GM18870 (cell line): Measurements from ENCODE around the gene HMOX2.

Source experiments
- ATAC-seq: cut with Tn5 transposase; IDR thresholded peaks from one replicate; pipeline ENCODE4 v1.9.1; 2021; ENCODE audit warnings: moderate library complexity; ENCODE audit not compliant: unreplicated experiment

HMOX2 gene

GRCh38 chr16:4520913-4521312 is 44.7 kb downstream of the HMOX2 start:
- ATAC-seq, result no peak

DNA sequence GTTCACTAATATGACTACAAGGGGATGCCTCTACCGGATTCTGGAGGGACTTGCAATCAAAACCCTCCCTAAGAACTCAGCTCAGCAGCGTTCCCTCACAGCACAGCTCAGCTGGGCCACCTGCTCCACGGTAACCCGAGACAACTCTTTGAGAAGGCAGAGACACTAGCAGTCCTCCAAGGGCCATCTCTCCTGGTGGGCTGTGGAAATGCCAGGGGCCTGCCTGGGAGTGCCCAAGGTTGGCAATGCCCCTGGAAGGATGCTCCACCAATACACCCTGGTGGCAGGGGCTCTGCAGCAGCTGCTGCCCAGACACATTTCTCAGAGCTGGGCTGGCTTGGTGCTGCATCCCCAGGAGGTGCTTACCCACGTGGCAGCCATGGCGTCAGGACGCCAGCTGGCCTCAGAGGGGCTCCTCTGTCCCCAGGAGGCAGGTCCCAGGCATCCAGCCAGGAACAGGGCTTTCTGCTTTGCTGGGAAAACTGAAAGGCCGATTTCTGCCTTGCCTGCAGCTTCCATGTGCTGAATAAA is 45.9 kb downstream of the HMOX2 start:
- no peak for ATAC-seq

DNA sequence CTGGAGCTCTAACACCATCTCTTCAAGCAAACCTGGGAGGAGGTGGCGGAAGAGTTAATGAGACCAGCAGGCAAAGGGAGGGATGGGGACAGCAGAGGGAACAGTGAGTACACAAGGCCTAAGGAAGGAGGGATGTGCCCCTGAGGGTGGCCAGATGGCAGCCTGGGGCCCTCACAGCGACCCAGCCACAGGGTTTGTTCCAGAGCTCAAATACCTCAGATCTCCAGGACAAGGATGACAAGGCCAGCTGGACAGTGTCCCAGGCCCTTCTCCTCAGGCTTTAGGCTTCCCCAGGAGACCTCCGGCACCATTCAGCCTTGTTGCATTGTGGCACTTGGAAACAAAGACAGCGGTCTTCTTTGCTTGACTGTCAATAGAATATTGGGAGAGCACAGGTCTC is 47.5 kb downstream of the HMOX2 start:
- no peak for ATAC-seq

DNA sequence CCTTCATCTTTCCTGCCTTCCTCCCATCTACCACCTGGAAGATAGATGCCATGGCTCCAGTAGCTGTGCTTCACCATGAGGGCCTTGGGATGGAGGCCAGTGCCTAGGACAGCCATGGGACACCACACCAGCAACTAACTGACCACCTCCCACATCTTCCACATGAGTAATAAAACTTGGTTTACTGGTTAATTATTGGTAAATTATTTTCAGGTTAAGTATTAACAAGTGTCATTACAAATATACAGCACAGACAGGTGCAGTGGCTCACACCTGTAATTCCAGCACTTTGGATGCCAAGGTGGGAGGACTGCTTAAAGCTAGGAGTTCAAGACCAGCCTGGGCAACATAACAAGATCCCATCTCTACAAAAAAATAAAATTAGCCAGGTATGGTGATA is 48.4 kb downstream of the HMOX2 start:
- no peak for ATAC-seq

- ATAC-seq, result no peak
Observed at GRCh38 chr16:4525069-4525468, 48.9 kb downstream of the HMOX2 start.

GRCh38 chr16:4525634-4526277 is 49.6 kb downstream of the HMOX2 start:
- no peak for ATAC-seq

GRCh38 chr16:4529085-4530060 is 53.2 kb downstream of the HMOX2 start:
- ATAC-seq, result no peak

DNA sequence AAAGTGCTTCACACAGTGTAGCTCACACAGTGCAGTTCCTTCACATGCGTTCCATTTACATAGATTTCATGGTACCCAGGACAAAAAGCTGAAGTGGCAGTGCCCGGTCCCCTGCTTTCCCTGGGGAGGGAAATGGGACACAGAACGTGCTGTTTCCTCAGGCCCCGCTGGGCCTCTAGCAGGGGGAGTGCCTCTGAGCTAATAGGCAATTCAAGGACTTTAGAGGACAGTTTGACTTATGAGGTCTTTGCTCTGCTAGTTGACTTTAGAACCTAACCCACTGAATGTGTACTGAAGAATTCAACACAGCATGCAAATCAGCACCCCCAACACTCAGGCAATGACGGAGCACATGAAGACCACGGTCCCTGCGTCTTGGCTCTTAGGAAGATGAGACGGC is 55.6 kb downstream of the HMOX2 start:
- no peak for ATAC-seq

- no peak for ATAC-seq
Observed at GRCh38 chr16:4532238-4532637, 56.0 kb downstream of the HMOX2 start.

- ATAC-seq, result no peak
Observed at GRCh38 chr16:4533490-4533889, 57.3 kb downstream of the HMOX2 start.

DNA sequence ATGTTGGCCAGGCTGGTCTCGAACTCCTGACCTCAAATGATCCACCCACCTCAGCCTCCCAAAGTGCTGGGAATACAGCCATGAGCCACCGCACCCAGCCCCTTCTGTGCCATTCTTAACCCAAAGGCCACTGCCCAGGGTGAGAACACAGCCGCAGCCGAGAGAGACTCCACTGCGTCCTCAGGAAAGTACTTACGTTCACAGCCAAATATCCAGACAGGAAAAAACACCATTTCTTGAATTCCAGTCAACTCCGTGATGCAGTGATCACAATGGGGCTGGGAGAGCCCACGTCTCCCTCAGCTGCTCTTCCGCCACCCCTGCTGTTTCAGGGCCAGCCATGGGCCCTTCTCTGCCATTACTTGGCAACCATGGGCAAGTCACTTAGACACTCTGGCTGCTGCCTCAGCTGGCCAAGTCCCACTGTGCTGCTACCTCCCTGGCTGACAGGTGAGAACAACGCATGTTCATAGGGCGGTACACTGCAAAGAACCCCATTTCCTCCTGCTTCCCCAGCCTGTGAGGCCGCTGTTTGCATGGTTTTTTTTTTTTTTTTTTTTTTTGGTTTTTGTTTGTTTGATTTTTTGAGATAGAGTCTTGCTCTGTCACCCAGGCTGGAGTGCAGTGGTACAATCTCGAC is 58.1 kb downstream of the HMOX2 start:
- ATAC-seq, result no peak

GRCh38 chr16:4535627-4536108 is 59.5 kb downstream of the HMOX2 start:
- ATAC-seq, result no peak

GRCh38 chr16:4536391-4537106 is 60.4 kb downstream of the HMOX2 start:
- no peak for ATAC-seq

DNA sequence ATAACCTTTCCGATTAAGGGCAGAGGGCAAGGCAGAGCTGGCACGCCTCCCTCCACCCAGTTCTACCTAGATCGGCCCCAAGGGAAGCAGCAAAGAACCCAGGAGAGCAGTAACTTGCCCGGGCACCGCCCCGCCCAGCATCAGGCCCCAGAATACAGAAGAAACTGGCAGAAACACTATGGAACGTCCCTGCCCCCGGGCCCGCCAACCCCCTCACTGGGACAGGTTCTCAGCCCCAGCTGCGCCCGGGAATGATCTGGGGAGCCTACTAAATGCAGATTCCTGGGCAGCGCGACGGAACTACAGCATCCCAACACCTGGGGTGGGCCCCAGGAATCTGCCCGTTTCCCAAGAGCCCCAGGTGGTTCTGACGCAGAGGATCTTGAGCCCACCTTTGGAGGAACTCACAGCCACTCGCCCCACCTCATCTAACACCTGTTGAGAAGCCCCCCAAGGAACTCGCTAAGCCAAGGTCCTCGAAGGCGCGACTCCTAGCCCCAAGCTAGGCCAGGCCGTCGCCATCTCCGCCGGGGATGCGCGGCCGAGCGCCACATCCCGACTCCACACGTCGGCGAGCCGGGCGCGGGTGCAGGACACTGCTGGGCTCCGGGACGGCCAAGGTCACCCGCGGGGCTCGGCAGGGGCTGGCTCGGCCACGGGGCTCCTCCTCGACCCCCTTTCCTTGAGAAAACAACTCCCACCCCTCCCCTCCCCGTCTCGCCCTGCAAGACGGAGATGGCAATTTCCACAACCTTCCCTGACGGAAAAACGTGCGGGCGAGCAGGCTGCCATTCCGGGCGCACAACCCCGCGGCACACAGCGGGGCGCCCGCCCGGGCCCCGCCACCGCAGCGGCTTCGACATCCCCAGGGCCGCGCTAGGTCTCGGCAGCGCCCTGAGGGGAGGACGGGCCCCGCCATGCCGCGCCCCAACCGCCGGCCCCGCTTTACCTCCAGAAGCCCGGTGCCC is 61.5 kb downstream of the HMOX2 start:
- no peak for ATAC-seq

DNA sequence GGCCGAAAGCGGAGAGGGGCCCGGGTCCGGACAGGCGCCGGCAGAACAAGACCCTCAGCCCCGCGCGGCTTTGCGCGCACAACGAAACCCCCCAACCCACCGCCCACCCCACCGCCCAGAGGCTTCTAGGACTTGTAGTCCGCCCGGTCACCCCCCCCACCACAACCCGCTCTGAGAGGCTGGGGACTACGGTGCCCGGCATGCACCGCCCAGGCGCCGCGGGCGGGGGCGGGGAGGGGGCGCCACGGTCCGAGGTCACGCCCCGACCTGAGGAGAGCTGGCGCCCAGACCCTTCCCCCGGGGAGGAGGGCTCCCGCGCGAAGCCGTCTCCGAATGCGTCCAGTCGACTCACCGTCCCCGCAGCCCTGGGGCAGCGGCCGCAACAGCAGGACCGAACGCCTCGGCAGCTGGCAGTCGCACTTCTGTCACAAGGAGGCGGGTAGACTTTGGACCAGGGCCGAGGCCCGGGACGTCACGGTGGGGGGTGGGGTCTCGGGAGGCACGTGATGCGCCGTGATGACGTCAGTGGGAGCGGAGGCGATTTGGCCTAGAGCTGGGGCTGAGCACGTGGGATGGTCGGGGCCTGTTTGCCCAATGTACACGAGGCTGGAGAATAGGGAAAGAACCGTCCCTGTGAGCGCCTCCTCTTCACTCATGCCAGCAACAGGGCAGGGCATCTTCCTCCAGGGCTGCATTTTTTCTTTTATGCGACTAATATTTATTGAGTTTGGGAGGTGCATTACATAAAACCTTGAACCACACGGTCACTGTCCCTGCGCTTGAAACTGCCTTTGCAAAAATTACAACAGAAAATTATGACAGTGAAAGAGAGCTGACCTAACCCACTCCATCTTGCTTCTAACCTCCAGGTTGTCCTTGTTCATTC is 62.4 kb downstream of the HMOX2 start, which contains the start of gene CDIP1:
CDIP1 (minus strand) TSS at position 424 of the 886 bp plus-strand sequence. CDS start 24,643 bp downstream, outside the sequence.
- no peak for ATAC-seq

- ATAC-seq, result no peak
Observed at GRCh38 chr16:4539716-4540284, 63.6 kb downstream of the HMOX2 start.

DNA sequence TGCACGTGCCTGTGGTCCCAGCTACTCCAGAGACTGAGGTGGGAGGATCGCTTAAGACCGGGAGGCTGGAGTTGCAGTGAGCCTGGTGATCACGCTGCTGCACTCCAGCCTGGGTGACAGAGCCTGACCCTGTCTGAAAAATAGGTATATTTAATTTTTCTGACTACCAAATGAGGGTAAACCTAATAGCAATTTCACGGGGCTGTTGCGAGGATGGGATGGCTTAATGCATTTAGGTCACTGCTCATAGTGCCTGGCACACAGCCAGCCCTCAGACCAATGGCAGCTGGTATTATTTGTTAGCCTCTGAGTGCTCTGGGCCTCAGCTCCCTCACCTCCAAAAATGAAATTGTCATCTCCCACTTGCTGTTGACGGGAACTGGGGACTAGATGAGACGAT is 68.3 kb downstream of the HMOX2 start:
- no peak for ATAC-seq

- no peak for ATAC-seq
Observed at GRCh38 chr16:4548124-4548523, 71.9 kb downstream of the HMOX2 start.
